HG02840 (cell line): ENCODE data around the gene JOSD2.

Experiments
- ATAC-seq: cut with Tn5 transposase; IDR thresholded peaks from one replicate; pipeline ENCODE4 v1.9.1; 2021; ENCODE audit warnings: mild to moderate bottlenecking, moderate library complexity, moderate number of reproducible peaks; ENCODE audit not compliant: unreplicated experiment, low FRiP score

JOSD2 gene

GRCh38 chr19:50511069-50511822, at the start of gene JOSD2:
JOSD2 (minus strand) TSS chr19:50511191; CDS start chr19:50510431, 760 bp downstream.
- ATAC-seq: peak; percentile 88

GRCh38 chr19:50559636-50560035, 48.6 kb upstream of the JOSD2 start:
- ATAC-seq: no peak

GRCh38 chr19:50558449-50558848, 47.5 kb upstream of the JOSD2 start:
- ATAC-seq: no peak

- no peak for ATAC-seq
These were observed 47.0 kb upstream of the JOSD2 start for GRCh38 chr19:50558039-50558438.

- ATAC-seq: no peak
These were observed 46.1 kb upstream of the JOSD2 start for GRCh38 chr19:50557009-50557613.

- no peak for ATAC-seq
These were observed 45.5 kb upstream of the JOSD2 start for GRCh38 chr19:50556282-50557008.

- no peak for ATAC-seq
These were observed 44.7 kb upstream of the JOSD2 start for GRCh38 chr19:50555450-50556281.

- no peak for ATAC-seq
These were observed 44.0 kb upstream of the JOSD2 start for GRCh38 chr19:50555033-50555432.

- no peak for ATAC-seq
These were observed 43.2 kb upstream of the JOSD2 start for GRCh38 chr19:50554212-50554611.

GRCh38 chr19:50553134-50553703, 42.2 kb upstream of the JOSD2 start:
- no peak for ATAC-seq

- ATAC-seq: no peak
These were observed 41.5 kb upstream of the JOSD2 start for GRCh38 chr19:50552540-50552939.

- no peak for ATAC-seq
These were observed 40.8 kb upstream of the JOSD2 start for GRCh38 chr19:50551715-50552187.

GRCh38 chr19:50551034-50551714, 40.2 kb upstream of the JOSD2 start:
- no peak for ATAC-seq

GRCh38 chr19:50550594-50550966, 39.6 kb upstream of the JOSD2 start:
- no peak for ATAC-seq

GRCh38 chr19:50549927-50550593, 39.1 kb upstream of the JOSD2 start:
- no peak for ATAC-seq

- ATAC-seq: no peak
These were observed 38.3 kb upstream of the JOSD2 start for GRCh38 chr19:50549059-50549926.

GRCh38 chr19:50548191-50549058, 37.4 kb upstream of the JOSD2 start:
- no peak for ATAC-seq
